ENCODE data around the gene PRR3. TPM values are rescaled to one million over a fixed set of nuclear protein-coding genes. Genes with fewer than 3 reads are reported as not detected.

PRR3 gene
- total RNA-seq, 1 donor from 2014 or later = 13.7 TPM

DNA sequence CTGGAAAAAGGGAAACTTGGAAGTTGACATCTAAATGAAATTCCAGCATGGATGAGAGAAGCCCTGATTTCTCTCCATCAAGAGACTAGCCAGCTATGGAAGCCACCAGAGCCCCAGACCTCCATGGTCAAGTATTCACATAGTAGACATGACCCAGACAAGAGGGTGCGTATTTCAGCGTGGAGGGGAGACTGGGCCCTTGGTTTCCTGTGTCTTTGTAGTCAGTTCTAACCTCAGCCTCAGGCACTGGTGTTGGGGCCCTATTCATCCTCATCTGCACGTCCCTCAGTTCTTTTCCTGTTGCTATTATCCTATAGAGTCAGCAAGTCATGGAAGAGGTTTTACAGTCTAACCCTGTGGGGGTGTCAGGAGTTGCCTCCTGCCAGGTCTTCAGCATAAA lies 13.3 kb upstream of the PRR3 start:
- H3K4me1 Mint-ChIP-seq = no peaks in the 10 kb centered on the region
- Histone ChIP-seq H3K9me3 (ENCODE audit: low read depth) (no peaks in the 10 kb centered on the region), H3K27ac (no peak overlapping the region), H3K27me3 (peaks cover 12% of the 10 kb centered on the region), H4K20me1 (ENCODE audit: low read depth) (no peaks in the 10 kb centered on the region), H3K9ac (no peak overlapping the region), H3K36me3 (no peaks in the 10 kb centered on the region), H3K79me2 (ENCODE audit: low read depth) (no peaks in the 10 kb centered on the region), H2AFZ (replicated peaks) (no peak overlapping the region), H3K4me1 (no peaks in the 10 kb centered on the region), H3K4me3 (no peak overlapping the region), H3K4me2 (no peak overlapping the region), H3F3A (ENCODE audit: low read depth) (peaks cover 5% of the 10 kb centered on the region)
- H3K27me3 Mint-ChIP-seq (ENCODE audit: insufficient read depth, low read depth) = no peaks in the 10 kb centered on the region
- peaks cover 6% of the 10 kb centered on the region for H3K36me3 Mint-ChIP-seq
- H3K27ac Mint-ChIP-seq = no peak overlapping the region
- DNase-seq (ENCODE audit: low spot score) = no peak
- no peak overlapping the region for H3K4me3 Mint-ChIP-seq
- H3K9me3 Mint-ChIP-seq = no peaks in the 10 kb centered on the region
- TF ChIP-seq EZH2 (IDR thresholded peaks at IDR 0.05) (no peak), CTCF (IDR thresholded peaks at IDR 0.05) (no peak), EZH2phosphoT487 (IDR thresholded peaks at IDR 0.05) (no peak)

DNA sequence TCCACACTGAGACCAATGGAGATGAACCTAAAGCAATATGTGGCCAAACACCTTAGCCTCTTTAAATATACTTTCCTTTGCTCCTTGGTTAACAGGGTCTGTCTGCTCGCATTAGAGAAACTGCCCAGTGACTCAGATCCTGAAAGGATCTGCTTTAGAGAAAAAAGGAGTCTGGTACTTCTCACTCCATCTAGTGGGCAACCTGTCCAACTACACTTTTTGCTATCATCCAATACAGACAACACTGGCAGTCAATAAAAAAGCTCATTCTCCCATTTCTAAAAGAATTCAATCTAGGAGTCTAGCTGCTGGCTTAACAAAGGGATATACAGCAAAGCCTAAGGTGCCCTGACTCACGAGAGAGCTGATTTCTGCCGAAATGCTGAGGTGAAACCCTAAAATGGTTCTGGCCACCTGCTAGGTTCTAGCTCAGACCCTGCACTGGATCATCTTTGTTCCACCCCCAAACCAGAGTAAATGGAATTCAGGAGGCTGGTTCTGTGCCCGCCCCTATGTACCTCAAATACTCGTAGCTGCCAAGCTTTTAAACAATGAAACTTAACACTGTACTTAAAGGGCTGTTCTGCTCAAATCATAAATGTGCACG lies 12.3 kb upstream of the PRR3 start:
- H3K27me3 Mint-ChIP-seq (ENCODE audit: insufficient read depth, low read depth) = no peaks in the 10 kb centered on the region
- Histone ChIP-seq H3K79me2 (ENCODE audit: low read depth) (no peaks in the 10 kb centered on the region), H3K27ac (no peak overlapping the region), H3K9me3 (ENCODE audit: low read depth) (no peaks in the 10 kb centered on the region), H3K36me3 (no peaks in the 10 kb centered on the region), H2AFZ (replicated peaks) (no peak overlapping the region), H3F3A (ENCODE audit: low read depth) (peaks cover 5% of the 10 kb centered on the region), H3K27me3 (peaks cover 12% of the 10 kb centered on the region), H3K4me2 (no peak overlapping the region), H3K4me1 (no peaks in the 10 kb centered on the region), H3K4me3 (no peak overlapping the region), H4K20me1 (ENCODE audit: low read depth) (no peaks in the 10 kb centered on the region), H3K9ac (no peak overlapping the region)
- DNase-seq (ENCODE audit: low spot score) = peak; percentile 67
- no peak overlapping the region for H3K4me3 Mint-ChIP-seq
- no peak overlapping the region for H3K27ac Mint-ChIP-seq
- H3K36me3 Mint-ChIP-seq = peaks cover 10% of the 10 kb centered on the region
- TF ChIP-seq CTCF (IDR thresholded peaks at IDR 0.05) (peak; percentile 74), EZH2phosphoT487 (IDR thresholded peaks at IDR 0.05) (no peak)
- no peaks in the 10 kb centered on the region for H3K4me1 Mint-ChIP-seq
- no peaks in the 10 kb centered on the region for H3K9me3 Mint-ChIP-seq

DNA sequence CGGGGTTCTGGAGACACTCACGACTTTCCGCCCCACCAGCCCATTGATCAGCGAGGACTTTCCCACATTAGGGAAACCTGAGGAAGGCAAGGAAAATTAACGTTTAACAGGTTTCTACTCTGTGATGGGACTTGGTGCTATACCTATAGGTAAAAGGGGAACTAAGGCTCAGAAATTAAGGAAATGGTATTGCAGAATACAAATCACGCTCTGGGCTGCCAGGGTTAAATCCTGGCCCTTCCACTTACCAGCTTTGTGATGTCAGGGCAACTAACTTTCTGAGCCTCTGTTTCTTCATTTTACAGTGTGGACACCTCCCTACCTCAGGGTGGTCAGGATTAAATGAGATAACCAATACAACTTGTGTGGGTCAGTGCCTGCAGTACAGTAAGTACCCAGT lies 9.6 kb upstream of the PRR3 start:
- Histone ChIP-seq H3K79me2 (ENCODE audit: low read depth) (no peaks in the 10 kb centered on the region), H3F3A (ENCODE audit: low read depth) (peaks cover 5% of the 10 kb centered on the region), H3K36me3 (no peaks in the 10 kb centered on the region), H3K9me3 (ENCODE audit: low read depth) (no peaks in the 10 kb centered on the region), H3K27ac (no peak overlapping the region), H2AFZ (replicated peaks) (no peak overlapping the region), H3K27me3 (peaks cover 5% of the 10 kb centered on the region), H3K4me1 (no peaks in the 10 kb centered on the region), H4K20me1 (ENCODE audit: low read depth) (no peaks in the 10 kb centered on the region), H3K4me3 (no peak overlapping the region), H3K9ac (no peak overlapping the region), H3K4me2 (no peak overlapping the region)
- Mint-ChIP-seq H3K4me1 (no peaks in the 10 kb centered on the region), H3K27ac (no peak overlapping the region), H3K36me3 (peaks cover 15% of the 10 kb centered on the region), H3K4me3 (no peak overlapping the region), H3K9me3 (no peaks in the 10 kb centered on the region), H3K27me3 (ENCODE audit: insufficient read depth, low read depth) (no peaks in the 10 kb centered on the region)
- TF ChIP-seq EZH2 (IDR thresholded peaks at IDR 0.05) (no peak), EZH2phosphoT487 (IDR thresholded peaks at IDR 0.05) (no peak), CTCF (IDR thresholded peaks at IDR 0.05) (no peak)
- DNase-seq (ENCODE audit: low spot score) = no peak

All from neural progenitor cell (in vitro differentiated cells).